Measurements from ENCODE around the gene ATP13A5. TPM values are rescaled to one million over a fixed set of nuclear protein-coding genes. Genes with fewer than 3 reads are reported as not detected.

Gene ATP13A5
- total RNA-seq, 1 donor, result not detected

- Histone ChIP-seq H3K4me1 (ENCODE audit: insufficient read depth, low read length) (no peaks in the 10 kb centered on the region), H2AFZ (ENCODE audit: low read length) (no peak overlapping the region), H3K79me2 (ENCODE audit: insufficient read depth, low read length) (no peaks in the 10 kb centered on the region), H3K36me3 (ENCODE audit: insufficient read depth, low read length) (no peaks in the 10 kb centered on the region), H3K9me3 (ENCODE audit: low read depth, low read length) (no peaks in the 10 kb centered on the region), H3K4me2 (ENCODE audit: insufficient read depth, low read length) (no peak overlapping the region), H4K20me1 (ENCODE audit: insufficient read depth, low read length) (no peaks in the 10 kb centered on the region), H3K27ac (ENCODE audit: low read depth, low read length) (no peak overlapping the region), H3K4me3 (ENCODE audit: insufficient read depth, low read length) (no peak overlapping the region), H3K27me3 (ENCODE audit: insufficient read depth, low read length) (no peaks in the 10 kb centered on the region)
- TF ChIP-seq CTCF (IDR thresholded peaks at IDR 0.05; ENCODE audit: extremely low read depth, low read depth, low read length), result no peak
- DNase-seq (ENCODE audit: insufficient read length, low spot score, missing footprints), result no peak
Measured at GRCh38 chr3:193231201-193231600, 147.4 kb downstream of the ATP13A5 start.

GRCh38 chr3:193230610-193231009 lies 147.9 kb downstream of the ATP13A5 start:
- Histone ChIP-seq H3K4me2 (ENCODE audit: insufficient read depth, low read length) (no peak overlapping the region), H3K27me3 (ENCODE audit: insufficient read depth, low read length) (no peaks in the 10 kb centered on the region), H3K4me1 (ENCODE audit: insufficient read depth, low read length) (no peaks in the 10 kb centered on the region), H3K79me2 (ENCODE audit: insufficient read depth, low read length) (no peaks in the 10 kb centered on the region), H4K20me1 (ENCODE audit: insufficient read depth, low read length) (no peaks in the 10 kb centered on the region), H3K27ac (ENCODE audit: low read depth, low read length) (no peak overlapping the region), H3K4me3 (ENCODE audit: insufficient read depth, low read length) (no peak overlapping the region), H3K36me3 (ENCODE audit: insufficient read depth, low read length) (no peaks in the 10 kb centered on the region), H2AFZ (ENCODE audit: low read length) (no peak overlapping the region), H3K9me3 (ENCODE audit: low read depth, low read length) (no peaks in the 10 kb centered on the region)
- no peak for DNase-seq (ENCODE audit: insufficient read length, low spot score, missing footprints)
- TF ChIP-seq CTCF (IDR thresholded peaks at IDR 0.05; ENCODE audit: extremely low read depth, low read depth, low read length), result no peak

GRCh38 chr3:193229851-193230420 lies 148.6 kb downstream of the ATP13A5 start:
- Histone ChIP-seq H3K4me2 (ENCODE audit: insufficient read depth, low read length) (no peak overlapping the region), H3K4me3 (ENCODE audit: insufficient read depth, low read length) (no peak overlapping the region), H3K27ac (ENCODE audit: low read depth, low read length) (no peak overlapping the region), H2AFZ (ENCODE audit: low read length) (no peak overlapping the region), H3K36me3 (ENCODE audit: insufficient read depth, low read length) (no peaks in the 10 kb centered on the region), H3K4me1 (ENCODE audit: insufficient read depth, low read length) (no peaks in the 10 kb centered on the region), H3K9me3 (ENCODE audit: low read depth, low read length) (no peaks in the 10 kb centered on the region), H4K20me1 (ENCODE audit: insufficient read depth, low read length) (no peaks in the 10 kb centered on the region), H3K79me2 (ENCODE audit: insufficient read depth, low read length) (no peaks in the 10 kb centered on the region), H3K27me3 (ENCODE audit: insufficient read depth, low read length) (no peaks in the 10 kb centered on the region)
- DNase-seq (ENCODE audit: insufficient read length, low spot score, missing footprints), result no peak
- no peak for TF ChIP-seq CTCF (IDR thresholded peaks at IDR 0.05; ENCODE audit: extremely low read depth, low read depth, low read length)

- Histone ChIP-seq H3K4me2 (ENCODE audit: insufficient read depth, low read length) (no peak overlapping the region), H3K79me2 (ENCODE audit: insufficient read depth, low read length) (no peaks in the 10 kb centered on the region), H3K4me3 (ENCODE audit: insufficient read depth, low read length) (no peak overlapping the region), H3K27ac (ENCODE audit: low read depth, low read length) (no peak overlapping the region), H4K20me1 (ENCODE audit: insufficient read depth, low read length) (no peaks in the 10 kb centered on the region), H3K9me3 (ENCODE audit: low read depth, low read length) (no peaks in the 10 kb centered on the region), H3K27me3 (ENCODE audit: insufficient read depth, low read length) (no peaks in the 10 kb centered on the region), H3K4me1 (ENCODE audit: insufficient read depth, low read length) (no peaks in the 10 kb centered on the region), H2AFZ (ENCODE audit: low read length) (no peak overlapping the region), H3K36me3 (ENCODE audit: insufficient read depth, low read length) (no peaks in the 10 kb centered on the region)
- no peak for TF ChIP-seq CTCF (IDR thresholded peaks at IDR 0.05; ENCODE audit: extremely low read depth, low read depth, low read length)
- DNase-seq (ENCODE audit: insufficient read length, low spot score, missing footprints), result no peak
Measured at GRCh38 chr3:193228206-193228605, 150.3 kb downstream of the ATP13A5 start.

Measured in osteoblast (primary cell).